OCI-LY1 (cell line): ENCODE measurements around the gene UROC1.

Experiments
- H2AFZ ChIP-seq: fragments of 200-600 bp; sonication (generic), shearing (Covaris generic); 2 replicates; pipeline ENCODE4 v1.6.0; 2014; ENCODE audit warnings: antibody characterized with exemption, mild to moderate bottlenecking, low read length
- H3F3A ChIP-seq: fragments of 200-600 bp; sonication (generic), shearing (Covaris generic); 2 replicates; pipeline ENCODE4 v1.6.0; 2014; ENCODE audit warnings: mild to moderate bottlenecking, antibody characterized with exemption, low read length, moderate library complexity; ENCODE audit not compliant: insufficient read depth
- H3K27ac ChIP-seq: fragments of 200-600 bp; sonication (generic); 2 replicates; pipeline ENCODE4 v1.5.1; 2014; ENCODE audit warnings: low read length, mixed run types, mild to moderate bottlenecking, low read depth; ENCODE audit not compliant: poor library complexity, severe bottlenecking
- H3K27me3 ChIP-seq: fragments of 200-600 bp; sonication (generic); 2 replicates; pipeline ENCODE4 v1.6.0; 2014; ENCODE audit warnings: antibody characterized with exemption, mild to moderate bottlenecking, low read length, moderate library complexity; ENCODE audit not compliant: insufficient read depth
- H3K36me3 ChIP-seq: fragments of 200-600 bp; sonication (generic); 2 replicates; pipeline ENCODE4 v1.6.1; 2014; ENCODE audit warnings: mild to moderate bottlenecking, antibody characterized with exemption, low read length, moderate library complexity, mixed read lengths; ENCODE audit not compliant: insufficient read depth
- H3K4me1 ChIP-seq: fragments of 200-600 bp; sonication (generic); 2 replicates; pipeline ENCODE4 v1.5.1; 2014; ENCODE audit warnings: mild to moderate bottlenecking, low read length, moderate library complexity; ENCODE audit not compliant: insufficient read depth, severe bottlenecking
- H3K4me2 ChIP-seq: fragments of 200-600 bp; sonication (generic), shearing (Covaris generic); 2 replicates; pipeline ENCODE4 v1.6.1; 2014; ENCODE audit warnings: low read length
- H3K4me3 ChIP-seq: fragments of 200-600 bp; sonication (generic); 2 replicates; pipeline ENCODE4 v1.5.1; 2014; ENCODE audit warnings: low read length, low read depth, mild to moderate bottlenecking, mixed read lengths; ENCODE audit not compliant: poor library complexity, severe bottlenecking
- H3K79me2 ChIP-seq: fragments of 200-600 bp; shearing (Covaris generic); 2 replicates; pipeline ENCODE4 v1.6.1; 2016; ENCODE audit warnings: mixed run types, low read length, mixed read lengths; ENCODE audit not compliant: insufficient read depth
- H3K9ac ChIP-seq: fragments of 200-600 bp; sonication (generic), shearing (Covaris generic); 2 replicates; pipeline ENCODE4 v1.6.1; 2014; ENCODE audit warnings: mild to moderate bottlenecking, low read length, mixed read lengths
- H3K9me2 ChIP-seq: fragments of 200-600 bp; sonication (generic), shearing (Covaris generic); 2 replicates; pipeline ENCODE4 v1.6.1; 2014; ENCODE audit warnings: low read depth, mild to moderate bottlenecking, low read length, mixed read lengths
- H3K9me3 ChIP-seq: fragments of 200-600 bp; shearing (Covaris generic); 2 replicates; pipeline ENCODE4 v1.6.1; 2014; ENCODE audit warnings: low read length, mixed read lengths
- H4K20me1 ChIP-seq: fragments of 200-600 bp; sonication (generic), shearing (Covaris generic); 2 replicates; pipeline ENCODE4 v1.6.0; 2016; ENCODE audit warnings: mild to moderate bottlenecking, low read length; ENCODE audit not compliant: insufficient read depth
- CTCF ChIP-seq: fragments of 200-600 bp; sonication (generic), shearing (Covaris generic); IDR thresholded peaks from 2 replicates; pipeline ENCODE4 v1.5.1; 2017; ENCODE audit warnings: mild to moderate bottlenecking, antibody characterized with exemption, low read length, moderate library complexity, mixed read lengths
- EZH2 ChIP-seq: fragments of 200-600 bp; sonication (generic), shearing (Covaris generic); IDR thresholded peaks from 2 replicates; pipeline ENCODE4 v1.8.0; 2017; ENCODE audit warnings: borderline replicate concordance, mixed run types, mild to moderate bottlenecking, antibody characterized with exemption, low read length, moderate library complexity, mixed read lengths

Gene UROC1

GRCh38 chr3:126438746-126439145 is 78.8 kb downstream of the UROC1 start:
- Histone ChIP-seq H3K9me2 (no peaks in the 10 kb centered on the region), H2AFZ (no peak overlapping the region), H4K20me1 (no peaks in the 10 kb centered on the region), H3K9ac (no peak overlapping the region), H3K36me3 (peaks cover 7% of the 10 kb centered on the region; the same call in 1 of the 2 replicates), H3K27me3 (no peaks in the 10 kb centered on the region), H3K4me2 (no peak overlapping the region), H3K79me2 (no peaks in the 10 kb centered on the region), H3F3A (no peaks in the 10 kb centered on the region), H3K4me1 (no peaks in the 10 kb centered on the region), H3K9me3 (no peaks in the 10 kb centered on the region), H3K27ac (no peak overlapping the region), H3K4me3 (no peak overlapping the region)
- TF ChIP-seq CTCF (no peak), EZH2 (no peak)

- Histone ChIP-seq H3K27me3 (no peaks in the 10 kb centered on the region), H3K27ac (no peak overlapping the region), H3K4me1 (no peaks in the 10 kb centered on the region), H3K9me2 (no peaks in the 10 kb centered on the region), H2AFZ (no peak overlapping the region), H3K4me3 (no peak overlapping the region), H3K36me3 (peaks cover 7% of the 10 kb centered on the region; the same call in 1 of the 2 replicates), H3K79me2 (no peaks in the 10 kb centered on the region), H4K20me1 (no peaks in the 10 kb centered on the region), H3K4me2 (no peak overlapping the region), H3K9ac (no peak overlapping the region), H3K9me3 (no peaks in the 10 kb centered on the region), H3F3A (no peaks in the 10 kb centered on the region)
- TF ChIP-seq EZH2 (no peak), CTCF (no peak)
These were observed 79.4 kb downstream of the UROC1 start for GRCh38 chr3:126438186-126438585.

GRCh38 chr3:126436826-126437717 is 80.5 kb downstream of the UROC1 start:
- no peaks in the 10 kb centered on the region for H3K4me1 ChIP-seq
- TF ChIP-seq CTCF (no peak), EZH2 (no peak)
- no peak overlapping the region for H3K27ac ChIP-seq
- no peaks in the 10 kb centered on the region for H4K20me1 ChIP-seq
- H3K36me3 ChIP-seq: peaks cover 7% of the 10 kb centered on the region; the same call in 1 of the 2 replicates
- no peak overlapping the region for H3K4me3 ChIP-seq
- H3K27me3 ChIP-seq: no peaks in the 10 kb centered on the region
- H3K9me3 ChIP-seq: no peaks in the 10 kb centered on the region
- H3K4me2 ChIP-seq: no peak overlapping the region
- no peak overlapping the region for H2AFZ ChIP-seq
- H3K9ac ChIP-seq: no peak overlapping the region
- no peaks in the 10 kb centered on the region for H3F3A ChIP-seq
- no peaks in the 10 kb centered on the region for H3K9me2 ChIP-seq
- H3K79me2 ChIP-seq: no peaks in the 10 kb centered on the region
